HL-60 (cell line): ENCODE data around the gene PRDM11.

Source experiments
- CTCF ChIP-seq: IDR thresholded peaks from one replicate; pipeline ENCODE4 v1.5.1; 2011; ENCODE audit warnings: low read length, control low read depth, inconsistent platforms; ENCODE audit not compliant: insufficient read depth
- GABPA ChIP-seq: IDR thresholded peaks from 2 replicates; pipeline ENCODE4 v1.6.1; 2012; ENCODE audit warnings: low read depth
- POLR2AphosphoS5 ChIP-seq: IDR thresholded peaks from 2 replicates; pipeline ENCODE4 v1.6.1; 2012; ENCODE audit warnings: low read depth

- no peak for TF ChIP-seq CTCF
- TF ChIP-seq POLR2AphosphoS5 = no peak
- no peak for TF ChIP-seq GABPA
Measured at GRCh38 chr11:45106440-45106839, 40.0 kb upstream of the PRDM11 start.
